Measurements from ENCODE around the gene SLC29A4. TPM values are rescaled to one million over a fixed set of nuclear protein-coding genes. Genes with fewer than 3 reads are reported as not detected.
"Not testable (repeated sequence)": the region's sequence is repeated elsewhere in the genome, so short reads cannot be mapped to it uniquely, and the experiment has no call there.

The SLC29A4 gene
- total and polyA plus RNA-seq, 8 donors: 6.6 to 74.9 (median 14.0) TPM

- Histone ChIP-seq H3K27me3 (no peaks in the 10 kb centered on the region), H3K4me1 (no peaks in the 10 kb centered on the region), H3K4me3 (no peak overlapping the region), H3K36me3 (no peaks in the 10 kb centered on the region), H3K9me3 (no peaks in the 10 kb centered on the region), H3K27ac (no peak overlapping the region)
- no peak for TF ChIP-seq CTCF (IDR thresholded peaks at IDR 0.05)
- no peak for DNase-seq
- no peak for ATAC-seq
- WGBS, 2 donors: 70 to 83% methylated on average over 12 of the region's 12 CpGs
- intact Hi-C loops (cut with DNase I): no loop called here
- no peak for FAIRE-seq
Observed at GRCh38 chr7:5243261-5243660, 39.5 kb upstream of the SLC29A4 start.

- DNase-seq: peak in 3 of 6 donors; percentile 22 to 66 (median 33)
- intact Hi-C loops (cut with DNase I): no loop called here
- Histone ChIP-seq H3K27me3 (no peaks in the 10 kb centered on the region), H3K4me1 (no peaks in the 10 kb centered on the region), H3K4me3 (no peak overlapping the region), H3K9me3 (no peaks in the 10 kb centered on the region), H3K36me3 (no peaks in the 10 kb centered on the region), H3K27ac (no peak overlapping the region)
- ATAC-seq: peak in 3 of 4 donors; percentile 64 to 79 (median 75)
- WGBS, 2 donors: 62 to 70% methylated on average over 29 to 31 of the region's 31 CpGs
- no peak for FAIRE-seq
- no peak for TF ChIP-seq CTCF (IDR thresholded peaks at IDR 0.05)
Observed at GRCh38 chr7:5248201-5248885, 34.4 kb upstream of the SLC29A4 start.

- 78 to 86% methylated on average over 8 of the region's 8 CpGs for WGBS, 2 donors
- intact Hi-C loops (cut with DNase I); H3K27me3 ChIP-seq; ATAC-seq; H3K27ac ChIP-seq; DNase-seq; H3K36me3 ChIP-seq; H3K9me3 ChIP-seq; FAIRE-seq; H3K4me3 ChIP-seq; H3K4me1 ChIP-seq: not testable (repeated sequence)
Observed at GRCh38 chr7:5250787-5251186, 32.0 kb upstream of the SLC29A4 start.

GRCh38 chr7:5253529-5253928 lies 29.2 kb upstream of the SLC29A4 start:
- H3K4me1 ChIP-seq; H3K27ac ChIP-seq; intact Hi-C loops (cut with DNase I); FAIRE-seq; H3K4me3 ChIP-seq; ATAC-seq; H3K36me3 ChIP-seq; DNase-seq; H3K9me3 ChIP-seq; H3K27me3 ChIP-seq: not testable (repeated sequence)
- WGBS, 2 donors: 77 to 78% methylated on average over 14 of the region's 14 CpGs

GRCh38 chr7:5254371-5254770 lies 28.4 kb upstream of the SLC29A4 start:
- WGBS, 2 donors: 82 to 86% methylated on average over 9 of the region's 9 CpGs
- H3K4me1 ChIP-seq; intact Hi-C loops (cut with DNase I); H3K9me3 ChIP-seq; H3K4me3 ChIP-seq; H3K36me3 ChIP-seq; ATAC-seq; DNase-seq; H3K27me3 ChIP-seq; H3K27ac ChIP-seq; FAIRE-seq: not testable (repeated sequence)

- Histone ChIP-seq H3K9me3 (no peaks in the 10 kb centered on the region), H3K4me1 (no peaks in the 10 kb centered on the region), H3K27ac (no peak overlapping the region), H3K36me3 (no peaks in the 10 kb centered on the region), H3K27me3 (no peaks in the 10 kb centered on the region), H3K4me3 (no peak overlapping the region)
- intact Hi-C loops (cut with DNase I): no loop called here
- WGBS, 2 donors: 51 to 57% methylated on average over 3 of the region's 3 CpGs
- DNase-seq (no peak), FAIRE-seq (no peak), ATAC-seq (no peak)
- TF ChIP-seq CTCF (IDR thresholded peaks at IDR 0.05): no peak
Observed at GRCh38 chr7:5255832-5256231, 26.9 kb upstream of the SLC29A4 start.

- H3K4me1 ChIP-seq; H3K4me3 ChIP-seq; H3K27ac ChIP-seq; H3K36me3 ChIP-seq; DNase-seq; ATAC-seq; H3K9me3 ChIP-seq; intact Hi-C loops (cut with DNase I); FAIRE-seq; H3K27me3 ChIP-seq: not testable (repeated sequence)
- WGBS, 2 donors: 87 to 93% methylated on average over 15 of the region's 15 CpGs
Observed at GRCh38 chr7:5260530-5261068, 22.1 kb upstream of the SLC29A4 start.

GRCh38 chr7:5263066-5263465 lies 19.7 kb upstream of the SLC29A4 start:
- DNase-seq; H3K27me3 ChIP-seq; H3K27ac ChIP-seq; intact Hi-C loops (cut with DNase I); FAIRE-seq; H3K36me3 ChIP-seq; H3K9me3 ChIP-seq; H3K4me3 ChIP-seq; ATAC-seq; H3K4me1 ChIP-seq: not testable (repeated sequence)
- WGBS, 2 donors: 68 to 70% methylated on average over 9 to 10 of the region's 10 CpGs

Measured in pancreas (tissue), 10 donors.